Left hindlimb (tissue), 1 donor: ENCODE measurements around the gene HSPA6.
"Not testable (repeated sequence)": the region's sequence is repeated elsewhere in the genome, so short reads cannot be mapped to it uniquely, and the experiment has no call there.

Experiments
- DNase-seq: peaks from one replicate; pipeline ENCODE4 v3.0.0-alpha.2; 2018

The HSPA6 gene

GRCh38 chr1:161538925-161539479 lies 14.7 kb downstream of the HSPA6 start:
- not testable (repeated sequence) for DNase-seq

- peak; percentile 67 for DNase-seq
These were observed 15.6 kb downstream of the HSPA6 start for GRCh38 chr1:161539731-161540569.

GRCh38 chr1:161540570-161540960 lies 16.2 kb downstream of the HSPA6 start:
- not testable (repeated sequence) for DNase-seq

DNA sequence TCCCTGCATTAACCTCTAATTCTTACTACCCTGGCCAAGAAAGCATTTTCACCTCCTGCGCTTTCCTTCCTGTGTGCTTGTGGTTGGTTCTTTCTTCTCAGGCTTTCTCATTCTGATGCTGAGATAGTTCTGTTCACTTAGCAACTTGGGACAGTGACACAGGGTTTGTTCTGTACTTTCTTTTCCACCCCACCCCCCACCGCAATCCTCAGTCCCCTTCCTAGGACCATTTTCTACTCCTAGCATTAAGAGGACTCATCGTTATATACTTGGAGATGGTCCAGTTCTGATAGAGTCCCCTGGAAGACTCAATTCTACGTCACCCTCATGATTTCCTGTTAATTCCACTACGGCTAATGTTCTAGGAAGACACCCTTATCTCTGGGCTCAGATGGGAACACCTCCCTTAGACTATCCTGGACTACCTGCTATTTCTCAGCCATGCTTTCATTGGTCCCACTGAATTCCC lies 17.8 kb downstream of the HSPA6 start:
- not testable (repeated sequence) for DNase-seq

DNA sequence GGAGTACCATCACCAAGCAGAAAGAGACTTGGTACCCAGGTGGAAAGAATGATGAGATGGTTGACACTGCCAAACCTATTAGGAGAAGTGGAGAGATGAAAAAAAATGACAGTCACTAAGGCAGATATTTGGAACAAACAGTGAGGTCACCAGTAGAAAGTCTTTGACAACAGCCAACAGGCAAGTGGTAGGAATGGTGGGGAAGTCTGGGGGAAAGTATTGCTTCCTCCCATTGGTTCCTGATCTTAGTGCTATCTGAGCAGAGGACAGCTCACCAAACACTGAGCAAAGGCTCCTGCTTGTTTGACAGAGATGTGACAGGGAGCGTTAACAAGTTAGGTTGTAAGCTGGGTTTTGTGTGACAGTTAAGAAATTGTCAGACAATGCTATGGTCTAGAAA lies 18.8 kb downstream of the HSPA6 start:
- DNase-seq = not testable (repeated sequence)

- not testable (repeated sequence) for DNase-seq
These were observed 20.8 kb downstream of the HSPA6 start for GRCh38 chr1:161545005-161545731.

- DNase-seq = not testable (repeated sequence)
These were observed 23.8 kb downstream of the HSPA6 start for GRCh38 chr1:161547995-161548741.

- DNase-seq = not testable (repeated sequence)
These were observed 24.5 kb downstream of the HSPA6 start for GRCh38 chr1:161548749-161549406.

DNA sequence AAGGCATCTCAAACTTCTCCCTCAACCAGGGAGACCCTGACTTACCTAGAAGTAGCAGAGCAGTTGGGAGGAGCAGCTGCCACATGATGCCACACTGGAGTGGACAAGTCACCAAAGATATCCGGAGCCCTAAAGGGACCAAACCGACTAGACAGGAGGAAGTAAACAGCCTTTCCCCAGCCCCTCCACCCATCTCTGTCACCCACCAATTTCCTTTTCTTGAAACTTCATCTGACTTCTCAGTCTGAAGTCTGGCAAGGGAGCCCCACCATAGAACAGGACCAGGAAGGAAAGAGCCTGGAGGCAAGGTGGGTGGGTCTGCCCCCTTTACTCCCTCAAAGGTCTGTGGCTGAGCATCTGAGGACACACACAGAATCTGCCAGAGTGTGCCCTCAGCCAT lies 25.3 kb downstream of the HSPA6 start, which contains the start of gene FCGR3A:
FCGR3A (minus strand) TSS at position 167 of the 400 bp plus-strand sequence; CDS start at position 85, 82 bp downstream.
- DNase-seq = no peak

- DNase-seq = not testable (repeated sequence)
These were observed 26.6 kb downstream of the HSPA6 start for GRCh38 chr1:161550942-161551341.

GRCh38 chr1:161553631-161554030 lies 29.3 kb downstream of the HSPA6 start:
- not testable (repeated sequence) for DNase-seq

DNA sequence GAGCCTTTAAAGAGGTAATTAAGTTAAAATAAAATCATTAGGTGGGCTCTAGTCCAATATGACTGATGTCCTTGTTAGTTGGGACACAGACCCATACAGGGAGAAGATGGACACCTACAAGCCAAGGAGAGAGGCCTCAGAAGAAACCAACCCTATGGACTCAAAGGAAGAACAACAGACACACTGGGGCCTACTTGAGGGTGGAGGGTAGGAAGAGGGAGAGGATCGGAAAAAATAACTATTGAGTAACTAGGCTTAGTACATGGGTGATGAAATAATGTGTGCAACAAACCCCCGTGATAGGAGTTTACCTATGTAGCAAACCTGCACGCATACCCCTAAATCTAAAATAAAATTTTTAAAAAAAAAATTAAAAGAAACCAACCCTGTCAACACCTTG lies 30.0 kb downstream of the HSPA6 start:
- DNase-seq = not testable (repeated sequence)

DNA sequence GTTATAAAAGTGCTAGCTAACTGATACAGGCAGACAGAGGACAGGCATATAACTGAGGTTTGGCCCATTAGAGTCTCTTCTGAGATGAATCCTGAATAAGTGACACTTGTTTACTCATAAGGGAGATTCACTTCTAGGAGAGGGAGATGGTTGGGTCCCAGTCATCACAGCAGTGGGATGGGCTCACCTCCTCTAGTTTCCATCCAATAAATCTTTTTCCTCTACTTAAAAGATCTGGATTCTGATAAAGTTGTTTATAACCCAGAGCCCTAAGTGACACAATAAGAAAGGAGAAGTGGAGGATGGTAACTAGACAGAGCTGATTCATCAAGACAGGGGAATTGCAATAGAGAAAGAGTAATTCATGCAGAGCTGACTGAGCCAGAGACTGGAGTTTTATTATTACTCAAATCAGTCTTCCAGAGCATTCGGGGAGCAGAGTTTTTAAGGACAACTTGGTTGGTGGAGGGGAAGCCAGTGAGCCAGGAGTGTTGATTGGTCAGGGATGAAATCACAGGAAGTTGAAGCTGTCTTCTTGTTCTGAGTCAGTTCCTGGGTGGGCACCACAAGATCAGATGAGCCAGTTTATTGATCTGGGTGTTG lies 30.6 kb downstream of the HSPA6 start:
- DNase-seq = not testable (repeated sequence)

DNA sequence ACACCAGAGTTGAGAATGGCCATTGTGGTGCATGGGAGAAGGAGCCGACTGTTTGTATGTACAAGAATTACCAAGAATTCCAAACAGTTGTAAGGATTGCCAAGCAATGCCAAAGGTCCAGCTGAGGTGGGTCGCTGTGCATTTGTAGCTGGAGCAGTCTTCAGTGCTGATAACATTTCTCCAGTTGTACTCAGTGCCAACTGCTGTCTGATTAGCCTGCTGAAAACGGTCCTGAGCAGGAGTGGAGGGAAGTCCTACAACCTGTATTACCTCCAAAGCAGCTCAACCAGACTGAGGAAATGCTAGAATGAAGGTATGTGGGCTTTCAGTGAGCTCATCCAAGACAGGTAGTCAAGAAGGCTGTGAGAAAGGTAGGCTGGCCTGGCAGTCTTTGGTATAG lies 31.8 kb downstream of the HSPA6 start:
- DNase-seq = not testable (repeated sequence)

DNA sequence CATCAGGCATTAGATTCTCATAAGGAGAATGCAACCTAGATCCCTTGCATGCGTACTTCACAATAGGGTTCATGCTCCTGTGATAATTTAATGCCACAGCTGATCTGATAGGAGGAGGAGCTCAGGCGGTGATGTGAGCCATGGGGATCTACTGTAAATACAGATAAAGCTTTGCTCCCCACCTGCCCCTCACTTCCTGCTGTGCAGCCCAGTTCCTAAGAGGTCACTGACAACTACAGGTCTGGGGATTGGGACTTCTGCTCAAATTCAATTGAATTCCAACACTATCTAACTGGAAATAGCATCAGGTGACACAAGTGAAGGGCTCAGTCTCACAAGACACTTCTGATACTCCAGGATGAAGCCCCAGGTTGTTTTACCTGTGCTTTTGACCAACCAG lies 32.6 kb downstream of the HSPA6 start:
- DNase-seq = not testable (repeated sequence)

DNA sequence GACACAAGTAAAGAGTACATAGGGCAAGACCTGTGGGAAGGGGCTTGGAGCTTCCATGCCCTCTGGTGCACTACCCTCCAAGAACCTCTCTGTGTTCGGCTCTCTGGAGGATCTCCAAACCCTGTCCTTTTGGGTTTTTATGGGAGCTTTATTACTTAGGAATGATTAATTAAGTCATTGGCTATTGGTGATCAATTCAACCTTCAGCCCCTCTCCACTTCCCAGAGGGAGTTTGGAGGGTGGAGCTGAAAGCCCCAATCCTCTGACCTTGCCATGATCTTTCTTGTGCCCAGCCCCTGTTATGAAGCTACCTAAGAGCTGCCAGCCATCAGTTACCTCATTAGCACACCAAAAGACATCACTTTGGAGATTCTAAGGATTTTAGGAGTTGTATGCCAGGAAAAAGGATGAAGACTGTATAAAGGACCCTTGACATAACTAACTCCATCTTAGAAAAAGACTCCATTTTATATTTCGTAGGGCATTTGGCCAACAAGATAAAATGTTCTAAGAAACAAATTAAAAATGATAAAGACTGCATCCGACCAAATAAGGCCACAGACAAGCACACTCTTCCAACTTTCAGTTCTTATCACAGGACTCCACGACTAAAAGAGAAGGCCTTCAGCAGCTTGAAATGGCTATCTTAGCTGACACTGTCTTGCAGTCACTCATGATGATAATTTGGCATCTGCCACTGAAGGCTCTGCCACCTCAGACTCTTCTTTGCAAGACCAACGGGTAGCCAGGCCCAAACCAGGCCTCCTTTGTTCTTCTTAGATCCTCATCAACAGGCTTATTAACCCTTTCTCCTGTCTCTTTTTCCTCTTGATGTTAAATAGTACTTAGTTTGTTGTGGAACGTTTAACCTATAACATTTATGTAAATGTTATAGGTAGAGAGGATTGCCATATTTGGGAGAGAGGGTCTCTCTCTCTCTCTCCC lies 33.4 kb downstream of the HSPA6 start:
- not testable (repeated sequence) for DNase-seq

GRCh38 chr1:161560960-161561715 lies 36.8 kb downstream of the HSPA6 start:
- DNase-seq = not testable (repeated sequence)

GRCh38 chr1:161562441-161562840 lies 38.1 kb downstream of the HSPA6 start:
- not testable (repeated sequence) for DNase-seq

GRCh38 chr1:161563522-161563921 lies 39.2 kb downstream of the HSPA6 start:
- DNase-seq = not testable (repeated sequence)

DNA sequence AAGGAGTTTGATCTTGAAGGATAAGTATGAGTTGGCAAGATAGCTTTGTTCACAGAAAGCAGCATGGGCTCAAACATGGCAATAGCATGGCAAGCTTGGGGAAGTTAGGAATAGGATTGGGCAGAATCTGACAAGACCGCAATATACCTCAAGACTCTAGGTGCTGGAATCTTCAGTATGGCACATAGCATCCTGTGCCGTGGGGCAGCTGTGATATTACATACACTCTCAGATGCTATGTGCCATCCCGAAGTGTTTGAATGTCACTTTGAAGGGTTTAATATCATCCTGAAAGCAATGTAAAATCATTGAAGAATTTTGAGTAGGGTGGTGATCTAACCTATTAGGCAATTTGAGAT lies 42.2 kb downstream of the HSPA6 start:
- not testable (repeated sequence) for DNase-seq
